CD4-positive, CD25-positive, alpha-beta regulatory T cell (primary cell): Measurements from ENCODE around the gene PCBP3. TPM values are rescaled to one million over a fixed set of nuclear protein-coding genes. Genes with fewer than 3 reads are reported as not detected.
"Not testable (repeated sequence)": the region's sequence is repeated elsewhere in the genome, so short reads cannot be mapped to it uniquely, and the experiment has no call there.

Experiments
- ATAC-seq, 2 donors: fragments of 150-1000 bp; cut with Tn5 transposase; one replicate each; pipeline ENCODE4 v1.10.0; 2021; ENCODE audit warnings: low read depth in 2 of 2, moderate number of reproducible peaks in 2 of 2, moderate library complexity in 1 of 2
- DNase-seq, 3 donors: peaks; one replicate each; pipeline versions ENCODE4 v3.0.0 to v3.0.0-alpha.2; 2012 to 2022; ENCODE audit warnings: mixed read lengths in 1 of 3
- H3K27ac ChIP-seq: one replicate; pipeline ENCODE4 v1.7.0; 2013; ENCODE audit warnings: mild to moderate bottlenecking, low read length; ENCODE audit not compliant: insufficient read depth, poor library complexity, severe bottlenecking
- H3K27me3 ChIP-seq: one replicate; pipeline ENCODE4 v1.7.0; 2013; ENCODE audit warnings: low read length; ENCODE audit not compliant: control insufficient read depth, insufficient read depth
- H3K36me3 ChIP-seq: one replicate; pipeline ENCODE4 v1.7.0; 2013; ENCODE audit warnings: mild to moderate bottlenecking, low read length, moderate library complexity; ENCODE audit not compliant: control insufficient read depth, insufficient read depth
- H3K4me1 ChIP-seq: 2 replicates; pipeline ENCODE4 v1.7.0; 2013; ENCODE audit warnings: mild to moderate bottlenecking, low read length; ENCODE audit not compliant: insufficient read depth, control insufficient read depth, poor library complexity, severe bottlenecking
- H3K4me3 ChIP-seq: one replicate; pipeline ENCODE4 v1.7.0; 2013; ENCODE audit warnings: low read depth, mild to moderate bottlenecking, low read length, moderate library complexity
- H3K9me3 ChIP-seq, 2 experiments: 1 replicate in 1 of 2; 2 replicates in 1 of 2; pipeline ENCODE4 v1.7.0; 2013; ENCODE audit warnings: low read length in 2 of 2, mild to moderate bottlenecking in 1 of 2, moderate library complexity in 1 of 2; ENCODE audit not compliant: control insufficient read depth in 2 of 2
- H3K27ac Mint-ChIP-seq, 3 donors: one replicate each; pipeline ENCODE4 v1.8.0; 2020 to 2022; ENCODE audit warnings: mild to moderate bottlenecking in 3 of 3, mixed read lengths in 3 of 3, moderate library complexity in 2 of 3
- H3K27me3 Mint-ChIP-seq: one replicate; pipeline ENCODE4 v1.8.0; 2022; ENCODE audit warnings: mild to moderate bottlenecking, mixed read lengths
- H3K36me3 Mint-ChIP-seq: one replicate; pipeline ENCODE4 v1.8.0; 2020; ENCODE audit warnings: mixed read lengths
- H3K4me1 Mint-ChIP-seq, 4 donors: one replicate each; pipeline ENCODE4 v1.8.0; 2020 to 2022; ENCODE audit warnings: mixed read lengths in 4 of 4, mild to moderate bottlenecking in 1 of 4
- H3K4me3 Mint-ChIP-seq, 4 donors: one replicate each; pipeline ENCODE4 v1.8.0; 2020 to 2022; ENCODE audit warnings: mild to moderate bottlenecking in 4 of 4, mixed read lengths in 4 of 4, moderate library complexity in 3 of 4
- H3K9me3 Mint-ChIP-seq, 7 donors: one replicate each; pipeline ENCODE4 v1.8.0; 2020 to 2022; ENCODE audit warnings: mixed read lengths in 7 of 7, mild to moderate bottlenecking in 3 of 7, moderate library complexity in 2 of 7
- polyA plus RNA-seq, 4 donors: library from polyadenylated mRNA; unstranded; fragments of 300-500 nt; fragmentation: Illumina TruSeq; gene quantifications; one replicate each; pipeline ENCODE4 v1.2.3, GENCODE V29; 2021
- total RNA-seq: library from RNA; stranded (reverse); gene quantifications from one replicate; pipeline ENCODE4 v1.2.3, GENCODE V29; 2022

PCBP3 gene
- total and polyA plus RNA-seq, 5 donors from 2014 or later = 0.72 to 5.3 (median 2.3) TPM

GRCh38 chr21:45599146-45599581 lies 44.4 kb upstream of the PCBP3 start:
- DNase-seq = no peak
- H3K4me3 ChIP-seq = no peak overlapping the region
- H3K27me3 Mint-ChIP-seq = peaks cover 8% of the 10 kb centered on the region
- H3K36me3 Mint-ChIP-seq = peaks cover 3% of the 10 kb centered on the region
- H3K4me3 Mint-ChIP-seq = no peak overlapping the region
- H3K27ac Mint-ChIP-seq = no peak overlapping the region
- H3K4me1 Mint-ChIP-seq = peaks cover 3 to 16% (median 8%) of the 10 kb centered on the region in 4 donors
- H3K27me3 ChIP-seq = no peaks in the 10 kb centered on the region
- peaks cover 2 to 21% (median 10%) of the 10 kb centered on the region in 7 donors for H3K9me3 Mint-ChIP-seq
- H3K4me1 ChIP-seq = peaks cover 5% of the 10 kb centered on the region
- H3K9me3 ChIP-seq = peaks cover 11 to 13% of the 10 kb centered on the region in 2 experiments
- no peak overlapping the region for H3K27ac ChIP-seq
- ATAC-seq = no peak
- H3K36me3 ChIP-seq = no peaks in the 10 kb centered on the region

DNA sequence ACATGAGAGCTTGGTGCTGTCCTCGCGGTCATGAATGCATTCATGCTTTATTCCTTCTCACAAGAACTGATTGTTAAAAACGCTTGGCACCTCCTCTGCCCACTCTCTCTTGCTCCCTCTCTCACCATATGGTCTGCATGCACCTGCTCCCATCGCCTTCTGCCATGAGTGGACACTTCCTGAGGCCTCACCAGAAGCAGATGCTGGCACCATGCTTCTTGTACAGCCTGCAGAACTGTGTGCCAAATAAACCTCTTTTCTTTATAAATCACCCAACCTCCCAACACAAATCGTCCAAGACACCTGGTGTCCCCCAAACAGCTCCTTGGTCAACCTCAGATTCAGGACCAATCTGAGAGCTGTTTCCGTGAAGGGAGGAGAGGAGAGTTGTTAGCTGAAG lies 43.3 kb upstream of the PCBP3 start:
- Histone ChIP-seq H3K27ac (no peak overlapping the region), H3K27me3 (no peaks in the 10 kb centered on the region), H3K36me3 (no peaks in the 10 kb centered on the region), H3K4me3 (no peak overlapping the region), H3K4me1 (peaks cover 5% of the 10 kb centered on the region), H3K9me3 (peaks cover 11 to 13% of the 10 kb centered on the region in 2 experiments)
- peaks cover 3% of the 10 kb centered on the region for H3K36me3 Mint-ChIP-seq
- DNase-seq (no peak), ATAC-seq (no peak)
- H3K4me3 Mint-ChIP-seq = no peak overlapping the region
- peaks cover 8% of the 10 kb centered on the region for H3K27me3 Mint-ChIP-seq
- peak overlapping the region in 1 of 3 donors; percentile 7 for H3K27ac Mint-ChIP-seq
- peaks cover 2 to 24% (median 12%) of the 10 kb centered on the region in 7 donors for H3K9me3 Mint-ChIP-seq
- peaks cover 0 to 13% (median 7%) of the 10 kb centered on the region in 4 donors for H3K4me1 Mint-ChIP-seq

- Histone ChIP-seq H3K4me1 (peaks cover 2% of the 10 kb centered on the region), H3K27ac (no peak overlapping the region), H3K36me3 (no peaks in the 10 kb centered on the region), H3K9me3 (peaks cover 11 to 13% of the 10 kb centered on the region in 2 experiments), H3K27me3 (no peaks in the 10 kb centered on the region), H3K4me3 (no peak overlapping the region)
- DNase-seq (no peak), ATAC-seq (no peak)
- Mint-ChIP-seq H3K27ac (no peak overlapping the region), H3K36me3 (peaks cover 3% of the 10 kb centered on the region), H3K4me1 (peaks cover 0 to 7% (median 5%) of the 10 kb centered on the region in 4 donors), H3K9me3 (peaks cover 2 to 24% (median 12%) of the 10 kb centered on the region in 7 donors), H3K4me3 (no peak overlapping the region), H3K27me3 (peaks cover 8% of the 10 kb centered on the region)
Observed at GRCh38 chr21:45601551-45601950, 42.0 kb upstream of the PCBP3 start.

DNA sequence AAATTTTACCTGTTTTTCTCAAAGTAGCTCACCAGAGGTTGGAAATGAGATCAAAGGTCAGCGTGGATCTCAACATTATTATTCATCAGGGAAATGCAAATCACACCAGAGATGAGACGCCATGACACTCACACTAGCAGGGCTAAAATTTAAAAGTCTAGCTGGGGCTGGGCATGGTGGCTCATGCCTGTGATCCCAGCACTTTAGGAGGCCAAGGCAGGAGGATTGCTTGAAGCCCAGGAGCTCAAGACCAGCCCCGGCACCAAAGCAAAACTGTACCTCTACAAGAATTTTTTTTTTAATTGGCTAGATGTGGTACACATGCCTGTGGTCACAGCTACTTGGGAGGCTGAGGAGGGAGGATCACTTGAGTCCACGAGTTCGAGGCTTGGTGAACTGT lies 41.4 kb upstream of the PCBP3 start:
- H3K9me3 Mint-ChIP-seq = peaks cover 2 to 24% (median 12%) of the 10 kb centered on the region in 7 donors
- ATAC-seq = no peak
- DNase-seq = no peak
- Histone ChIP-seq H3K36me3 (no peaks in the 10 kb centered on the region), H3K4me3 (no peak overlapping the region), H3K4me1 (no peaks in the 10 kb centered on the region), H3K27ac (no peak overlapping the region), H3K9me3 (peaks cover 11 to 13% of the 10 kb centered on the region in 2 experiments), H3K27me3 (no peaks in the 10 kb centered on the region)
- H3K27me3 Mint-ChIP-seq = peaks cover 8% of the 10 kb centered on the region
- peaks cover 0 to 5% (median under 1%) of the 10 kb centered on the region in 4 donors for H3K4me1 Mint-ChIP-seq
- no peaks in the 10 kb centered on the region for H3K36me3 Mint-ChIP-seq
- no peak overlapping the region for H3K27ac Mint-ChIP-seq
- H3K4me3 Mint-ChIP-seq = no peak overlapping the region

DNA sequence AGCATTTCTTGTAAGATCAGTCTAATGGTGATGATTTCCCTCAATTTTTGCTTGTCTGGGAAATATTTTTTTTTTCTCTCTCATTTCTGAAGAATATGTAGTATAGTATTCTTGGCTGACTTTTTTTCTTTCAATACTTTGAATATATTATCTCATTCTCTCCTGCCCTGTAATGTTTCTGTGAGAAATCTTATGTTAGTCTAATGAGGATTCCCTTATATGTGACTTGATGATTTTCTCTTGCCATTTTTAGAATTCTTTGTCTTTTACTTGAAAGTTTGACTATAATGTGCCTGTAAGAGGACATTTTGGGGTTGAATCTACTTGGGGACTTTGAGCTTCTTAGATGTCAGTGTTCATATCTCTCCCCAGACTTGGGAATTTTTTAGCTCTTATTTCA lies 40.0 kb upstream of the PCBP3 start:
- Histone ChIP-seq H3K36me3 (no peaks in the 10 kb centered on the region), H3K4me3 (no peak overlapping the region), H3K9me3 (peaks cover 11 to 13% of the 10 kb centered on the region in 2 experiments), H3K4me1 (no peaks in the 10 kb centered on the region), H3K27me3 (no peaks in the 10 kb centered on the region), H3K27ac (no peak overlapping the region)
- no peak overlapping the region for H3K4me3 Mint-ChIP-seq
- peaks cover 2 to 24% (median 12%) of the 10 kb centered on the region in 7 donors for H3K9me3 Mint-ChIP-seq
- H3K36me3 Mint-ChIP-seq = peaks cover 2% of the 10 kb centered on the region
- no peak for DNase-seq
- peaks cover 0 to 12% (median 4%) of the 10 kb centered on the region in 4 donors for H3K4me1 Mint-ChIP-seq
- peaks cover 8% of the 10 kb centered on the region for H3K27me3 Mint-ChIP-seq
- peak overlapping the region in 1 of 3 donors; percentile 12 for H3K27ac Mint-ChIP-seq
- ATAC-seq = no peak

DNA sequence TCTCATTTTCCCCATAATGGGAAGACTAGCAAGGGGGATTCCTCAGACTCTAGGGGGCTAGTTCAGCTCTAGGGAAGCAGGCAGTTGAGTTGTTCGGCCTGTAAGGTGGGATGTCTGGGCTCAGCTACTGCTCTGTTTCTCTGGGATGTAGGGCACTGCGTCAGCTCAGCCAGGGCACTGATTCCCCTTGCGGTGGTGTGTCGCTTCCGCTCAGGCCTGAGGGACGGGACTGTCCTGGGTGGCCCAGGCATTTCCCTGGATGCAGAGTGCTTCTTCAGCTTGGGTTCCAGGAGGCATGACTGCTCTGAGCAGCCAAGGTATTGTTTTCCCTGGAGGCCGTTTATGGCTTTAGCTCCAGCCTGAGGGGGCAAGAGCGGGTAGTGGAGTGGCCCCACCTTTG lies 38.8 kb upstream of the PCBP3 start:
- not testable (repeated sequence) for H3K27ac Mint-ChIP-seq, H3K36me3 Mint-ChIP-seq, H3K4me3 Mint-ChIP-seq, H3K27me3 ChIP-seq, H3K27me3 Mint-ChIP-seq, H3K4me1 ChIP-seq, ATAC-seq, H3K36me3 ChIP-seq, H3K4me3 ChIP-seq, DNase-seq, H3K27ac ChIP-seq
- Mint-ChIP-seq H3K4me1 (peaks cover 0 to 16% (median 7%) of the 10 kb centered on the region in 4 donors), H3K9me3 (peaks cover 2 to 24% (median 12%) of the 10 kb centered on the region in 7 donors)
- H3K9me3 ChIP-seq = peaks cover 11 to 13% of the 10 kb centered on the region in 2 experiments

- Mint-ChIP-seq H3K9me3 (peaks cover 2 to 20% (median 12%) of the 10 kb centered on the region in 7 donors), H3K36me3 (peaks cover 12% of the 10 kb centered on the region), H3K27ac (peak overlapping the region; percentile 90 to 99 (median 96)), H3K27me3 (peaks cover 9% of the 10 kb centered on the region), H3K4me3 (peak overlapping the region in 3 of 4 donors; percentile 36 to 88 (median 59)), H3K4me1 (peaks cover 0 to 17% (median 8%) of the 10 kb centered on the region in 4 donors)
- Histone ChIP-seq H3K9me3 (peaks cover 11 to 13% of the 10 kb centered on the region in 2 experiments), H3K4me1 (no peaks in the 10 kb centered on the region), H3K36me3 (no peaks in the 10 kb centered on the region), H3K27ac (peak overlapping the region; percentile 67), H3K4me3 (no peak overlapping the region), H3K27me3 (no peaks in the 10 kb centered on the region)
- DNase-seq (peak; percentile 24 to 58 (median 32)), ATAC-seq (peak; percentile 97 to 98)
Observed at GRCh38 chr21:45607021-45607908, 36.3 kb upstream of the PCBP3 start.
